SK-N-SH (cell line): ENCODE results near the gene DIP2A. TPM values are rescaled to one million over a fixed set of nuclear protein-coding genes. Genes with fewer than 3 reads are reported as not detected.

Experiments used
- CTCF ChIA-PET: fragments of 300-600, 350-600 bp; formaldehyde crosslinking; extraction: SDS; loops from one replicate; lab custom pipeline; 2021; lab: Yijun Ruan, JAX
- POLR2A ChIA-PET: fragments of 350-600 bp; sonication (Branson Sonifier 250); formaldehyde crosslinking; extraction: SDS; loops from one replicate; lab custom pipeline; 2020; ENCODE audit warnings: antibody characterized with exemption, inconsistent platforms; lab: Yijun Ruan, JAX
- DNase-seq: peaks from one replicate; pipeline ENCODE4 v3.0.0; 2012
- H2AFZ ChIP-seq: fragments of 200-600 bp; sonication (generic); 2 replicates; pipeline ENCODE4 v1.8.1; 2016; ENCODE audit warnings: antibody characterized with exemption, mild to moderate bottlenecking, low read depth
- H3F3A ChIP-seq: fragments of 200-600 bp; sonication (generic); replicated peaks from 2 replicates; pipeline ENCODE3; 2016; ENCODE audit warnings: antibody characterized with exemption, mild to moderate bottlenecking; ENCODE audit not compliant: insufficient read depth
- H3K27ac ChIP-seq, 2 experiments: fragments of 200-500 bp in 1 of 2; fragments of 200-600 bp in 1 of 2; sonication (Bioruptor generic) in 1 of 2; sonication (generic), shearing (Covaris generic) in 1 of 2; 2 replicates each; pipeline versions ENCODE4 v1.5.1 to v1.6.1; 2014 to 2016; ENCODE audit warnings: low read depth in 2 of 2, inconsistent platforms in 1 of 2, low read length in 1 of 2, mild to moderate bottlenecking in 1 of 2, mixed read lengths in 1 of 2
- H3K27me3 ChIP-seq: fragments of 200-600 bp; sonication (generic), shearing (Covaris generic); 2 replicates; pipeline ENCODE4 v1.6.1; 2016; ENCODE audit warnings: mixed run types; ENCODE audit not compliant: insufficient read depth
- H3K36me3 ChIP-seq, 2 experiments: fragments of 200-500 bp in 1 of 2; fragments of 200-600 bp in 1 of 2; sonication (Bioruptor generic) in 1 of 2; sonication (generic) in 1 of 2; replicated peaks in 1 of 2; 2 replicates each; pipeline versions ENCODE3 to v1.5.1; 2014 to 2016; ENCODE audit warnings: low read length in 1 of 2, mild to moderate bottlenecking in 1 of 2; ENCODE audit not compliant: insufficient read depth in 2 of 2, control insufficient read depth in 1 of 2
- H3K4me1 ChIP-seq, 2 experiments: fragments of 200-500 bp in 1 of 2; fragments of 200-600 bp in 1 of 2; sonication (Bioruptor generic) in 1 of 2; sonication (generic), shearing (Covaris generic) in 1 of 2; 2 replicates each; pipeline versions ENCODE4 v1.5.1 to v1.6.1; 2014 to 2016; ENCODE audit warnings: low read depth in 1 of 2, low read length in 1 of 2, mixed run types in 1 of 2; ENCODE audit not compliant: insufficient read depth in 2 of 2, control insufficient read depth in 1 of 2
- H3K4me2 ChIP-seq: fragments of 200-600 bp; sonication (generic), shearing (Covaris generic); 2 replicates; pipeline ENCODE4 v1.6.1; 2017; ENCODE audit warnings: mixed run types
- H3K4me3 ChIP-seq, 2 experiments: fragments of 200-500 bp in 1 of 2; fragments of 200-600 bp in 1 of 2; sonication (Bioruptor generic) in 1 of 2; sonication (generic), shearing (Covaris generic) in 1 of 2; 2 replicates each; pipeline versions ENCODE4 v1.5.1 to v1.8.1; 2014 to 2016; ENCODE audit warnings: low read depth in 2 of 2, inconsistent platforms in 1 of 2, low read length in 1 of 2, mild to moderate bottlenecking in 1 of 2, mixed read lengths in 1 of 2, moderate library complexity in 1 of 2
- H3K79me2 ChIP-seq: fragments of 200-600 bp; sonication (generic); 2 replicates; pipeline ENCODE4 v1.8.1; 2017; ENCODE audit warnings: mild to moderate bottlenecking; ENCODE audit not compliant: insufficient read depth
- H3K9ac ChIP-seq: fragments of 200-600 bp; sonication (generic); 2 replicates; pipeline ENCODE4 v1.6.1; 2017; ENCODE audit warnings: mixed run types
- H3K9me2 ChIP-seq: fragments of 200-600 bp; sonication (generic); 2 replicates; pipeline ENCODE4 v1.6.1; 2017; ENCODE audit warnings: mixed run types
- H3K9me3 ChIP-seq: fragments of 200-600 bp; sonication (generic); 2 replicates; pipeline ENCODE4 v1.6.1; 2017; ENCODE audit warnings: mixed run types, mild to moderate bottlenecking, moderate library complexity
- H4K20me1 ChIP-seq: fragments of 200-600 bp; sonication (generic); 2 replicates; pipeline ENCODE4 v1.6.1; 2017; ENCODE audit warnings: mild to moderate bottlenecking, mixed run types; ENCODE audit not compliant: insufficient read depth
- CTCF ChIP-seq: fragments of 200-600 bp; sonication (generic); IDR thresholded peaks from 2 replicates; pipeline ENCODE4 v1.6.1; 2017; ENCODE audit warnings: antibody characterized with exemption, mild to moderate bottlenecking, moderate library complexity
- EP300 ChIP-seq, 2 experiments: IDR thresholded peaks; 2 replicates each; pipeline versions ENCODE4 v1.4.0 to v1.6.1; 2012; ENCODE audit warnings: borderline replicate concordance in 1 of 2, low read depth in 1 of 2, low read length in 1 of 2
- FOSL2 ChIP-seq: IDR thresholded peaks from 2 replicates; pipeline ENCODE4 v1.4.0; 2012; ENCODE audit warnings: low read depth, mild to moderate bottlenecking, moderate library complexity, borderline replicate concordance
- FOXM1 ChIP-seq: IDR thresholded peaks from 2 replicates; pipeline ENCODE4 v1.4.0; 2012; ENCODE audit warnings: low read depth, mild to moderate bottlenecking
- GATA2 ChIP-seq: sonication (generic); formaldehyde crosslinking; IDR thresholded peaks from 2 replicates; pipeline ENCODE4 v1.5.0; 2020; ENCODE audit warnings: mild to moderate bottlenecking, missing genetic modification reagents
- JUND ChIP-seq: IDR thresholded peaks from 2 replicates; pipeline ENCODE4 v1.4.0; 2012
- MXI1 ChIP-seq: IDR thresholded peaks from 2 replicates; pipeline ENCODE4 v1.6.1; 2012; ENCODE audit warnings: mild to moderate bottlenecking, low read depth, low read length, improper control_type of control experiment
- NFIC ChIP-seq: IDR thresholded peaks from 2 replicates; pipeline ENCODE4 v1.4.0; 2012; ENCODE audit warnings: borderline replicate concordance
- NRF1 ChIP-seq: IDR thresholded peaks from 2 replicates; pipeline ENCODE4 v1.6.1; 2012; ENCODE audit warnings: low read depth, mild to moderate bottlenecking, low read length
- RCOR1 ChIP-seq: fragments of 150-350 bp; IDR thresholded peaks from 2 replicates; pipeline ENCODE4 v1.6.1; 2017; ENCODE audit warnings: antibody characterized with exemption, low read length
- REST ChIP-seq: IDR thresholded peaks from 2 replicates; pipeline ENCODE4 v1.6.1; 2012; ENCODE audit warnings: mild to moderate bottlenecking, low read depth, low read length, moderate library complexity
- TCF12 ChIP-seq: IDR thresholded peaks from 2 replicates; pipeline ENCODE4 v1.4.0; 2012
- TEAD4 ChIP-seq: IDR thresholded peaks from 2 replicates; pipeline ENCODE4 v1.4.0; 2012; ENCODE audit warnings: mild to moderate bottlenecking, borderline replicate concordance; ENCODE audit not compliant: insufficient read depth
- USF2 ChIP-seq: fragments of 150-350 bp; IDR thresholded peaks from 2 replicates; pipeline ENCODE4 v1.6.1; 2017; ENCODE audit warnings: antibody characterized with exemption, low read length, low read depth, borderline replicate concordance
- YY1 ChIP-seq: IDR thresholded peaks from 2 replicates; pipeline ENCODE4 v1.4.0; 2012; ENCODE audit warnings: low read depth, mild to moderate bottlenecking
- WGBS: methylation state at CpG from one replicate; pipeline ENCODE4 v1.1.6; 2017; ENCODE audit warnings: low lambda C conversion rate; 5-methylcytosine and 5-hydroxymethylcytosine counted together
- polyA plus RNA-seq, 3 experiments: library from polyadenylated mRNA; depleted of rRNA; stranded (reverse); fragments of >200 nt; gene quantifications; 2 replicates each; pipeline ENCODE4 v1.2.3, GENCODE V29; 2012

Gene DIP2A
- polyA plus RNA-seq, 1 of the 3 experiments (the other 2 are of a cell fraction), result 26.9 TPM

- H3K9me2 ChIP-seq, result no peaks in the 10 kb centered on the region
- H3K9ac ChIP-seq, result no peak overlapping the region
- H3K79me2 ChIP-seq, result no peaks in the 10 kb centered on the region
- peaks cover 39 to 62% of the 10 kb centered on the region in 2 experiments for H3K36me3 ChIP-seq
- no peaks in the 10 kb centered on the region for H3K9me3 ChIP-seq
- no peak for TF ChIP-seq NFIC
- TF ChIP-seq, all 33 proteins: peak for 0
- ChIA-PET CTCF (no interaction called here), POLR2A (no interaction called here)
- H4K20me1 ChIP-seq, result no peaks in the 10 kb centered on the region
- 94% methylated on average over 7 of the region's 12 CpGs for WGBS
- H3K4me2 ChIP-seq, result no peak overlapping the region
- no peak overlapping the region for H3K27ac ChIP-seq
- H3F3A ChIP-seq, result no peaks in the 10 kb centered on the region
- no peaks in the 10 kb centered on the region for H3K4me1 ChIP-seq
- DNase-seq, result no peak
- no peaks in the 10 kb centered on the region for H3K27me3 ChIP-seq
- H3K4me3 ChIP-seq, result no peak overlapping the region
- no peak overlapping the region for H2AFZ ChIP-seq
Measured at GRCh38 chr21:46550116-46550941, 91.6 kb downstream of the DIP2A start.

GRCh38 chr21:46551636-46552241 is 93.0 kb downstream of the DIP2A start:
- CTCF ChIA-PET, result no interaction called here
- WGBS, result 93% methylated on average over 5 of the region's 24 CpGs
- H4K20me1 ChIP-seq, result no peaks in the 10 kb centered on the region
- no peak overlapping the region for H2AFZ ChIP-seq
- H3K4me3 ChIP-seq, result no peak overlapping the region
- no peaks in the 10 kb centered on the region for H3K4me1 ChIP-seq
- H3K9ac ChIP-seq, result no peak overlapping the region
- no peak for TF ChIP-seq FOSL2
- no peak for TF ChIP-seq GATA2
- no peak for TF ChIP-seq REST
- no peak for TF ChIP-seq TCF12
- no peak for TF ChIP-seq MXI1
- TF ChIP-seq NRF1, result no peak
- no peak for TF ChIP-seq RCOR1
- no peak for TF ChIP-seq YY1
- no peak for TF ChIP-seq CTCF
- no peak for TF ChIP-seq EP300 (IDR thresholded peaks at IDR 0.05; ENCODE audit: borderline replicate concordance in 1 of 2, low read depth in 1 of 2, low read length in 1 of 2)
- TF ChIP-seq FOXM1, result no peak
- TF ChIP-seq USF2, result no peak
- no peak for TF ChIP-seq TEAD4
- no peak for TF ChIP-seq JUND
- TF ChIP-seq, all 33 proteins: peak for 0
- no peak overlapping the region; a peak in 1 of 4 replicates for H3K27ac ChIP-seq
- peaks cover 45 to 58% of the 10 kb centered on the region in 2 experiments for H3K36me3 ChIP-seq
- no peak for DNase-seq
- no peak overlapping the region for H3K4me2 ChIP-seq
- POLR2A ChIA-PET, result no interaction called here
- no peaks in the 10 kb centered on the region for H3K9me2 ChIP-seq
- no peaks in the 10 kb centered on the region for H3F3A ChIP-seq
- no peaks in the 10 kb centered on the region for H3K27me3 ChIP-seq
- no peaks in the 10 kb centered on the region for H3K9me3 ChIP-seq
- H3K79me2 ChIP-seq, result no peaks in the 10 kb centered on the region
